Ammon's horn (tissue), 1 donor: Measurements from ENCODE around the gene CFAP54.

ENCODE experiments used
- DNase-seq: peaks from one replicate; pipeline ENCODE4 v3.0.0-alpha.2; 2016; ENCODE audit warnings: low spot score

The CFAP54 gene

DNA sequence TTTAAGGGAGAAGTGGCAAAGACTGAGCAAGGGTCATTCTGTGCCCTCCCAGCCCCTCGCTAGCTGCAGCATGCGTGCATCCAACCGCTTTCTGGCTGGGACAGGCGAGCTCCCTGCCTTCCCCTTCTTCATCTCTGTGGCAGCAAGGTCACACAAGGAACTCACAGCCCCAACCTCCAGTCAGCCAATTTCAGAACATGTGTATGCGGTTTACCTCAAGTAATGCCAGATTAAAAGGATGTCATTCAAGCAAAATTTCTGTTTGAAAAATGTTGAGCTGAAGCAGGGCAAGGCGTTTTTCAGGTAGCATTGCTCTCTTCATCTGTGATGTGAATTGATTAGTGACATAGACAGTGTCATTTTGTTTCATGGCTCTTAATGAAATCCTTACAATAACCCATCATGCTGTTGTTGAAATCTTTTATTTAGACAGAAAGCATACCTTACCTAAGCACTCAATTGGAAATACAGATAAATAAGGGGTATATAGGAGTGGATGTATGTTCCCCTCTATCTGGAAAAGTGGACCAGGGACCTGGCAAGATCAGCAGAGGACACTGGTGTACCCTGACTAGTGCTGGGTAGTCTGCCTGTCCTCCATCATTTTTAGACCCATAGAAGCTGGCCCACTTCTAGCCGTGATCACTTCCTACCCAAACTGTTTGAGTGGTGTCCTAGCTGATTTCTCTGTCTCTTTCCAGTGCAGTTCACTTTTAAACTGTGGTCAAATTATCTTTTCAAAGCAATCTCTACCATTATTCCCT, 334.9 kb downstream of the CFAP54 start:
- DNase-seq = no peak

DNA sequence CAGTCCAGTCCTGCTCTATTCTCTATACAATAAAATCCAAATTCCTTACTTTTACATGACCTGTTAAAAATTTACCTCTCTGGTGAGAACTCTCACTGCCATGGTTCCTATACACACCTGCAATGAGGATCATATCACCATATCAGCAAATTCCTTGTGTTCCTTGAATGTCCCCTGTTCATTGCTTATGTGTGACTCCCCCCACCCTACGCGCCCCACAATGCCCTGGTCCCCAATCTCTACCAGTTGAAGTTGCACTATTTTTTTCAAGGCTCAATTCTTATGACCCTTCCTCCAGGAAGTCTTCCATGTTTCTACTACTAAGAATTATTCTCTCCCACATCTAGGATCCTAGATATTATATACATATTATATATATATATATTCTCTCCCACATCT, 335.5 kb downstream of the CFAP54 start:
- DNase-seq = no peak

DNA sequence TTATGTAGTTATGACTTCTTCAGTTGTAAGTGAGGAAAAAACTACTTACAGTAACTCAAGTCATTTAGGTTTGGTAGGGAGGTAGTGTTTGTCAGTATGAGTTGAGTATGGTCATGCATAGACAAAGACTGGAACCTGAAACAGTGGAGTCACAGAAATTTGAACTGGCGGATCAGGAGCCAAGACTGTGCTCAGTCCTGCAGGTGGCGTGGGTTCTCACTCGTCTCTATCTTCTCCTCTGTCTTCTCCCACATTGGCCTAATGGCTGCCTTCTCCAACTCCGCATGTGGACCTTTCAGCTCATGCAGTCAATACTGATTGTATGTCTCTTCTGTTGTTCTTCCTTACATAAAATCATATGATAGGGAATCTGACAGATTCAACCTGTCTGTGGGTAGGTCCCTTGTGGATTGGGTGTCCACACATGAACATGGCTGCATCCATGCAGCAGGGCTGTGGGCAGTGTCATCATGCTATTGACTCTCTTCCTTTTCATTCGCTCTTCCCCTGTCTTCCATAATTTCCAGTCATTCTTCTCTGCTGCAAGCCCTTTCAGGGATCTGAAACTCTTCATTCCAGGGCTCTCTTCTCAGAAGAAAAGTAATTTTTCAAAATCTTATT, 338.9 kb downstream of the CFAP54 start:
- no peak for DNase-seq

DNA sequence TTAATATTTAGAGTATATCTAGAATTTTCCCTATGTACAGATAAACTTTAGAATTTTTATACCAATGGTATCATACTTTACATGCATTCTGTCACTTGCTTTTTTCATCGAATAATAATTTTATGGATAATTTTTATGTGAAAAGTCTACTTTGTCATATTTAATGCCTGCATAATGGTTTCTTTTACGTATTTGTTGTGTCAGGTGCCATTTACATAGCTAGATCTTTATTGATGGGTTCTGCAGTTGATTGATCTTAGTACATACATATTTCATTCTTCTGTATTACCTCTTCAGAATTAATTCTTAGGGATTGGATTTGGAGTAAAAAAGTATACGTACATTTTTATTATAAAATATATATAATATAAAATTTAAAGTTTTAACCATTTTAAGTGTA, 340.0 kb downstream of the CFAP54 start:
- no peak for DNase-seq

DNA sequence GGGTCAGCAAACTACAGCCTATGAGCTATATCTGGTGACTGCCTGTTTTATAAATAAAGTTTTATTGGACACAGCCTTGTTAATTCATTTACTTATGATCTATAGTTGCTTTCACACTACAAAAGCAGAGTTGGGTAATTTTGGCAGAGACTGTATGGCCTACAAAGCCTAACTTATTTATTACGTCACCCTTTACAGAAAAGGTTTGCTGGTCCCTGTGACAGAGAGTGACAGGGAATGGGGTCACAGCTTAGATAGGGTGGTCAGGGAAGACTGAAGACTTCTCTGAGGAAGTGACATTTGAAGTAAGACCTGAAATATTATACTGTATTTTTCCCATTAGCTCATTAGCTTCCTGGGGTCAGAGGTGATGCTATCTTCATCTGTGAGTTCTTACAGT, 342.0 kb downstream of the CFAP54 start:
- DNase-seq = no peak

DNA sequence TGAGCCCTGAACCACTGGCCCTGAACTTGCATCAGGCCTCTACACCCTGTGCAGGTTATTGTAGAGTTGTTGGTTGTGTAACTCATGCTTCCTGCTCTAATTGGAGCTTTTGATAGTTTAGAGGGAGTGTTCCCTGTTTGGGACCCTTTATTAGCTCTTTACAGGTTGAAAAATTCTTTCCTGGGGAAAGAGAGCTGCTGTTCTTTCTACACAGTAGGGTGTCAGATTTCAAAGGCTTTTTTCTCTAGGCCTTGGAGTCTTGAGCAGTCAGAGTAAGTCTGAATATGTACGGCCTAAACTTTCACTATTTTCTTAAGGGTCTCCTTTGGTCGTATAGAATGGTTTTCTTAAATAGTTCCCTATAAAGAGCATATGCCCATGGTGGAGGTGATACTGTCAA, 356.9 kb downstream of the CFAP54 start:
- DNase-seq = no peak

DNA sequence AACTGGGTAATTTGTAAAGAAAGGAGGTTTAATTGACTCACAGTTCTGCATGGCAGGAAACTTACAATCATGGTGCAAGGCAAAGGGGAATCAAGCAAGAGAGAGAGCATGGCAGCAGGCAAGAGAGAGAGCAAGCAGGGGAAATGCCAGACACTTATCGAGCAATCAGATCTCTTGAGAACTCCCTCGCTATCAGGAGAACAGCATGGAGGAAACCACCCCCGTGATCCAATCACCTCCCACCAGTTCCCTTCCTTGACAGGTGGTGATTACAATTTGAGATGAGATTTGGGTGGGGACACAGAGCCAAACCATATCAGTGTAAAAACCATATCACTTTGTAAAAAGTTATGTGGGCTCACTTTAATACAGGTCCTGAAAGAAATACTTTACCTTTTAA, 361.3 kb downstream of the CFAP54 start:
- DNase-seq = no peak

DNA sequence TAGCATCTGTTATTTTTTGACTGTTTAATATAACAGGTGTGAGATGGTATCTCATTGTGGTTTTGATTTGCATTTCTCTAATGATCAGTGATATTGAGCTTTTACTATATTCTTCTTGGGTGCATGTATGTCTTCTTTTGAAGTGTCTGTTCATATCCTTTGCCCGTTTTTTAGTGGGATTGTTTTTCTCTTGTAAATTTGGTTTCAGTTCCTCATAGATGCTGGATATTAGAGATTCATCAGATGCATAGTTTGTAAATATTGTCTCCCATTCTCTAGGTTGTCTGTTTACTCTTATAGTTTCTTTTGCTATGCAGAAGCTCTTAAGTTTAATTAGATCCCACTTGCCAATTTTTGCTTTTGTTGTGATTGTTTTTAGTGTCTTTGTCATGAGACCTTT, 368.8 kb downstream of the CFAP54 start:
- DNase-seq = no peak

DNA sequence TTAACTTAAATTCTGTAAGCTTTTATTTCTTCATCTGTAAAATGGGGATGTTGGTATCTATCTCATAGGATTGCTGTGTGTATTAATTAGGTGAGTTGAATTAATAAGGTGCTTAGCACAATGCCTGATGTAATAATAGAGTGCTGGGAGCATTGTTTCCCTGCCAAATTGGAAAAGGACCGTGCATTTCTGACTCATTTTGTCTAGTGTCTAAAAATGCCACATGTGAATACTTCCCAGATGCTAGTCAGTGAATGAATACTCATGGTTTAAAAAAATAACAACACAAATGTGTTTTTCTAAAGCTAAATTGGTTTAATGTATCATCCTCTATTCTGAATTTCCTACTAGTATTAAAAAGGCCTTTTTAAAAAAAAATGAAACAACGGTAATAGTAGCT, 372.3 kb downstream of the CFAP54 start:
- peak; percentile 19 for DNase-seq

DNA sequence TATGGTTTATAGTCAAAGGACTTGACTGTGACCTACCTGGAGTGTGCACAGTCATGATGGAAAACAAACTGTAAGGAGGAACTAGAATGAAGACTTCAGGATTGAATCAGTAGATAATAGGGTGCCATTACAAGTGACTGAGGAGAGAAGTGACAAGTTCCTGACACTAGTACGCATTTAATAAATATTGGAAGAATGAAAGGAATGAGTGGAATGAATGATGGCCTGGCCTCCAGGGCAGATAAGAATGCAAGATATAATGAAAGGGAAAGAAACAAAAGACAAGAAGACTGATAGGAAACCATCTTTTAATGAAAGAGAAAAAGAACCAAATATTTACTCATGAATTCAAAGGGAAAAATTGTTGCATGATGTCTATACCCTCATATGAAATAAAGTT, 372.9 kb downstream of the CFAP54 start:
- DNase-seq = no peak

DNA sequence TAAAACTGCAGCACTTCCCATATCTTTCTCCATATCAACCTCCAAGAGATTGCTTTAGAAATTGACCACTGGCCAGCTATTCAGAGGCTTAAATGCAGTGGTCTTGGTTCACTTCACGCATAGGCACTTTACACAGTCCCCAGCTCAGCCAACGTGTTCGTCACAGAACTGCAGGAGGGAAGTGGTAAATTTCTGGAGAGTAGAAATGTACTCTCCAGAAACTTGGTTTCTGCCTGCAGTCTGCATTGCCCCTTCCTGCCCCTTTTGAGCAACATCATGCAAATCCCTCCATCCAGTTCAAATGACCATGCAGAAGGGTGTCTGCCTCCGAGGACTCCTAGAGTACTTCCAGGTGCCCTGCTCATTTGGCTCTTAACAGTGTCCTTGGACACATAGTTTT, 375.0 kb downstream of the CFAP54 start:
- no peak for DNase-seq

DNA sequence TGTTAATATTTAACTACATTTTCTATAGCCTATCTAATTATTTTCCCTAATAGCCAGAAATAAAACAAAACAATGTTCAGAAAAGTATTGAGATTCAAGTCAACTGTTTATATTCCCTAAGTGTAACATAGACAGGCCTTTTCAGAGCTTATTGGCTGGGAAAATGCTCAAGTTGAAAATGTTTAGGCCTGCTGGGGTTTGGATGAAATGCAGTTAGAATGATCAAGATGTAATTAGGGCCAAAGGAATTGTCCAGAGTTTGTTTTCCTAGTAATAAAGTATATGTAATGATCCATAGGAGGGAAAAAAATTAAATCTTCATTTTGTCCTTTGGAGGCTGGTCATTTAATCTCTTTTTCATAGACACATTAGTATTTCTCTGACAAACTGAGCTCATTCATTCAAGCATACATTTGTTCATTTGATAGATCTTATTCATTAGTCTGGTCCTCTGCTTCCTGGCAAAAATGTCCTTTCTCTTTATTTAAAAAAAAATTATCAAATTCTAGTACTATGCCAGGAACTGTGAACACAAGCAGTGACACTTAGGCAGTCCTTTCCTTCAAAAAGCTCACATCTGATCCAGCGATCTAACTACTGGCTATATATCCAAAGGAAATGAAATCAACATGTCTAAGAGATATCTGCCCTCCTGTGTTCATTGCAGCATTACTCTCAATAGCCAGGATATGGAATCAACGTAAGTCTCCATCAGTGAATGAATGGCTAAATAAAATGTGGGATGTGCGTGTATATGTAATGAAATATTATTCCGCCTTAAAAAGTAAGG, 377.6 kb downstream of the CFAP54 start:
- DNase-seq = no peak

DNA sequence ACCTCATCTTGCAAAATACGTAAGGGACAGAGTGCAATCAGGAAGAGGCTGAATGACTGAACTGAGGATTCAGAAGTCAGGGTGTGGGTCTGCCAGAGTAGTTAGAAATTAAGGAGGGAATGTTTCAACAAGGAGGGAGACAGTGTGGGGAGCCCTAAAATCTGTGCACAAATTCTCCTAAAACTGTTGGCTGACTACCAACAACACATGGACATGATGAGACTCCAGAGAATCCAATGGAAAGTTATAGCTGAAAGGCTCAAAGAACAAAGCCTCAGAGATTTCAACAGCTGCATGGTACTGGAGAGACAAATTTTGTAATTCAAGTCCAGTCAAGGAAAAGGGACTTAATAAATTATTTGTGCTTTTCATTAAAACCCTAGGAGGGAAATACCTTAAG, 381.6 kb downstream of the CFAP54 start:
- DNase-seq = no peak

DNA sequence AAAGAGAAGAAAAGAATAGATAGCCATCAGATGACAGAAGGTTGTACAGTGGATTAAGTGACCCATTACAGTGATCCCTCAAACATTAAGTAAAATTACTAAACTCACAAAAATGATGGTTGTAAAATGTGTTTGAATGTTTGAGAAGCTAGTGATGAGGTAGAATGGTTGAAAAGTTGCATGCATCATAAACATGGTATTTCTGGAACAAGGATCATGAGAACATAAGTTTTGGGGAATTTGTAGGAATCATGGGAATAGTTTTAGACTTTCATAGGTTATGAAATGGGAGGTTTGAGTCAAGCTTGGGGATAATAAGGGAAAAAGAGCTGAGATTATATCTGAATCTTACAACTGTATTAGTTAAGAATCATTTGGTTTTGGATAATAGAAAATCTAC, 383.6 kb downstream of the CFAP54 start:
- DNase-seq = no peak

DNA sequence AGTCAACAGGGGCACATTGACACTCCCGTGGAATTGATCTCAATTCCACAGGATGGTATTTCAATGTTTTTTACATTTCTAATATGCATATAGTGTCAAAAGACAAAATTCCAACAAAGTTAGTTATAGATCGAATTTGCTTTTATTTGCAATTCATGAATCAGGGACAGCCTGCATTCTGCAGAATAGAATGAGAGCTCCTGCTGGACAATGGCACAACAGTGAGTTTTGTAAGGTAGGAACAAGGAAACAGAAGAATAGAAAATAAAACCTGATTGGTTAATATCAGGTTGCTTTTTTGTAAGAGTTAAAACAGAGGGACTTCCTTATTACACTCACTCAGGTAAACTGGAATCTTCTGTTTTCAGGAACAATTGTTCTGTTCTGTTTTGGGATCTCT, 384.8 kb downstream of the CFAP54 start:
- DNase-seq = no peak

DNA sequence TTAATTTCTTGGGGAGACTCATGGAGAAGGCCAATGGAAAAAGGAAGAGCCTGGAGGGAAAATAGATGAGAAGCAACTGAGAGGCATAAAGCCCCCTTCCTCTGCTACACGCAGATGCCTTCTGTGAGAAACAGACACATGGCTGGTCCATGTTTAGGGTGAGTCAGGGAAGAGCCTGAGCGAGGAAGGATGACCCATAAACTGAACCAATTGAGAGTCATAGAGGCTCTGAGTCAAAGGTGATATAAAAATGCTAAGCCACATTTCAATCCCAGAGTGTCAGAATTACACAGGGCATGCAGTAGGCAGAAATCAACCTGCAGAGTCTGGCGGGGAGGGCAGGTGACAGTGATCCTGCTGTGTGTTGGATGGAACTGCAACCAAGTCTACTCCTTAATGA, 387.6 kb downstream of the CFAP54 start:
- DNase-seq = no peak

DNA sequence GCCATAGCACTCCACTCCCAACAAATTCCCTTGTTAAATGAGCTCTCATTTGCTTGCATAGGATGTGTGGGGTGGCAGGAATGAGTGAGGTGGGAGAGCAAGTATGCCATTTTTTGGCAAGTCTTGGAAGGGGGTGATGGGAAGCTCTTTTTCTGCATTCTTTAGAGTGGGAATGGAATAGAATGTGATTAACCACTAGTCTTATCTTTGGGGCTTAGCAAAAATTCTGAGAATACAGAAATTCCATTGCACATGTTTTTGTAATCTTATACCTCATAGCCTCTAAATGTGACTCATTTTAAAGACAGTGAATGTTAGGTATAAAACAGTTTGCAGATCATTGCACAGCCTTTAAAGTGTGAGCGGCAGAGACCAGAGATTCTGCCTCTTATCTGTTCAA, 389.3 kb downstream of the CFAP54 start:
- DNase-seq = no peak

DNA sequence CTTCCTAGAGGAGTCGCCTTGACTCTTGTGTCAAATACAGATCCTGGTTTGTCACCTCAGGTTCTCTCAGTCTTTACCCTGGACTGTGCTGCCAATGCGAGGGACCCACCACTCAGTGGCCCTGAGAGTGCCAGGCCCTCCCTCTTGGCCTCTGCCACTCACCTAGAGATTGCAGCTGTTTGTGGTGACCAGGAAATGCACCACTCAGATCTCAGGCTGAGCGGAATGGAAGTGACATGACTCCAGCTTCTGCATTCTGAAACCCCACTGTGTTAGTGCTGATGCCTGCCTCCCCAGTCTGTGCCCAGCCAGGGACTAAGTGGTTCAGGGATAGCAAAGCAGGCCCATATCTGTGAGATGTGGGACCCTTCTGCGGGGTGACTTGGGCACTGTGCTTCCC, 389.9 kb downstream of the CFAP54 start:
- DNase-seq = no peak

DNA sequence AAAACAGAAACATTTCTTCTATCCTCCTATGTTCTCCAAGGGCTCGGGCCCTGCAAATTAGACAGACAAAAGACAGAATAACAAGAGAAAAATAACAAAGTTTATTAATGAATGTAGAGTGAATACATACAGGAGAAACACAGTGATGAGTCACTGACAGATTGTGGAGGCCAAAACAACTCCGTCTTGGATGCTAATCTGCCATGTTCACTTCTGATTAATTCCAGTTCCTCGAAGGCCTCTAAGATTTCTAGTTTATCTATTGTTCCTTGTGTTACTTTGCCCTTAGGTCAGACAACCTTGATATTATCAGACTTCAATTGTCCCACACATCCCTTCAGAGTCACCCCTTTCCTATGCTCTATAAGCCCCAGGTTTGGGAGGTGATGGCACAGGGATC, 390.8 kb downstream of the CFAP54 start:
- no peak for DNase-seq

DNA sequence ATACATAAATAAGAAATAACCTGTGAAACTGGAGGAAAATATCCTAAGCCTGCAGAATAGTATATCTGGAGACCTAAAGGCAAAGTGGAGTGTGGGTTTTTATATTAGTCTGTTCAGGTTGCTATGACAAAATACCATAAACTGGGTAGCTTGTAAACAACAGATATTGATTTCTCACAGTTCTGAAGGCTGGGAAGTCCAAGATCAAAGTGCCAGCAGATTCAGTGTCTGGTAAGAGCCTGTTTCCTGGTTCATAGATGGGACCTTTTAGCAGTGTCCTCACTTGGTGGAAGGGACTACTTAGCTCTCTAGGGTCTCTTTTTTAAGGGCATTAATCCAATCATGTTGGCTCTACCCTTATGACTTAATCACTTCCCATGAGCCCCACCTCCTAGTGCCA, 392.2 kb downstream of the CFAP54 start:
- no peak for DNase-seq

DNA sequence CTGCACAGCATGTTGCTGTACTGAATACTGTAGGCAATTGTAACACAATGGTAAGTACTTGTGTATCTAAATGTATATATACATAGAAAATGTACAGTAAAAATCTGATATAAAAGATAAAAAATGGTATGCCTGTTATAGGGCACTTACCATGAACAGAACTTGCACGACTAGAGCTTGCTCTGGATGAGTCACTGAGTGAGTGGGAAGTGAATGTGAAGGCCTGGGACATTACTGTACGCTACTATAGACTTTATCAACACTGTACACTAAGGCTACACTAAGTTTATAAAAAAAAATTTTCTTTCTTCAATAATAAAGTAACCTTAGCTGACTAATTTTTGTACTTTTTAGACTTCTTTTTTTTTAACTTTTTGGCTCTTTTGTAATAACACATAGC, 393.5 kb downstream of the CFAP54 start:
- no peak for DNase-seq

DNA sequence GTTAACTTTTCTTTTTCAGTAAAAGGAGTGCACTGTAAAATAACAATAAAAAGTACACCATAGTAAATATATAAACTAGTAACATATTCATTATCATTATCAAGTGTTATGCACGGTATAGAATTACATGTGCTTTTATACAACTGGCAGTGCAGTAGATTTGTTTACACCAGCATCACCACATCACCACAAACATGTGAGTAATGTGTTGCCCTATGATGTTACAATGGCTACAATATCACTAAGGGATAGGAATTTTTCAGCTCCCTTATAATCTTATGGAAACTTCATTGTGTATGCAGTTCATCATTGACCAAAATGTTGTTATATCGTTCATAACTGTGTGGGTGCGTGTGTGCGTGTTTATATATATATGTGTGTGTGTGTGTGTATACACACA, 394.2 kb downstream of the CFAP54 start:
- DNase-seq = no peak

DNA sequence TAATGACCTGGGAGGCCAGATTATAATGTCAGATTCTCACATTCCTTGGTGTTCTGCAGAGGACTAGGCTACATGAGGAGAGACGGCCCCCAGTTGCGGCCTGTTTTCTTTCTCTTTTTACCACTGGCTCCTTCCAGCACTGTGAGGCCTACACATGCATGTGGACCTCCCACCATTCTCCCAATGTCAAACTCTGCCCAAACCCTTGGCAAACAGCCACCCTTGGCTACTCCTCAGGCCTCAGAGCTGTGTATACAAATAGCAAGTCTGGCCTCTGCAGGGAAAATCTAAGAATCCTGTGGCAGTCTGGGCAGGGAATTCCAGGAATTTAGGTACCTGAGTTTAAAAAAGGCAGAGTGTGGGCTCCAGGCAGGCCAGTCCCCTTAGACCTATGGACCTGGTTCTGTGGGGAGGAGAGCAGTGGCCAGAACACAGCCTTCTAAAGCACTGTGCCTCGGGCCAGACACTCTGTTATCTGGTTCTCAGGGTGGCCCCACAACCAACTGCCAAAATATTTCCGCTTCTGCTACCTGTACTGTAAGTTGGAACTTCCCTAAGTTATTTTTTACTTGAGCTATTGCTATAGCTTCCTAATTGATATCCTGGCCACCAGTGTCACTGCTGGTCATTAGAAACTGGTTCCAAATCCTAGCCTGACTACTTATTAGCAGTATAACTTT, 397.8 kb downstream of the CFAP54 start:
- peak; percentile 59 for DNase-seq
